GM12874 (cell line): ENCODE measurements around the gene SLIT3.
A peak's percentile ranks its signal among the peaks of the same experiment; 100 is the strongest.

Experiments
- CTCF ChIP-seq: IDR thresholded peaks from 2 replicates; pipeline ENCODE4 v1.5.1; 2011; ENCODE audit warnings: low read depth, mild to moderate bottlenecking, control low read depth, low read length, moderate library complexity; ENCODE audit not compliant: insufficient read depth

The SLIT3 gene

GRCh38 chr5:168947212-168947868 is 353.6 kb downstream of the SLIT3 start:
- TF ChIP-seq CTCF = peak; percentile 84

GRCh38 chr5:168946363-168946762 is 354.6 kb downstream of the SLIT3 start:
- 0 out of 2 replicates have a peak, but pooled peaks have one; percentile 20 for TF ChIP-seq CTCF

GRCh38 chr5:168944004-168944403 is 356.9 kb downstream of the SLIT3 start:
- TF ChIP-seq CTCF = no peak

GRCh38 chr5:168943091-168943884 is 357.7 kb downstream of the SLIT3 start:
- TF ChIP-seq CTCF = no peak

GRCh38 chr5:168941901-168942300 is 359.0 kb downstream of the SLIT3 start:
- TF ChIP-seq CTCF = no peak

GRCh38 chr5:168940712-168941111 is 360.2 kb downstream of the SLIT3 start:
- TF ChIP-seq CTCF = no peak

GRCh38 chr5:168939887-168940544 is 360.9 kb downstream of the SLIT3 start:
- TF ChIP-seq CTCF = no peak
